GM19438 (cell line): Measurements from ENCODE around the gene ARFIP2.

Experiments used
- ATAC-seq: cut with Tn5 transposase; IDR thresholded peaks from one replicate; pipeline ENCODE4 v1.9.1; 2021; ENCODE audit warnings: low read depth; ENCODE audit not compliant: unreplicated experiment

ARFIP2 gene

GRCh38 chr11:6448574-6448973 is 32.6 kb downstream of the ARFIP2 start:
- no peak for ATAC-seq

- peak; percentile 90 for ATAC-seq
Measured at GRCh38 chr11:6443269-6444003, 37.7 kb downstream of the ARFIP2 start.

GRCh38 chr11:6442441-6442840 is 38.7 kb downstream of the ARFIP2 start:
- ATAC-seq, result no peak

GRCh38 chr11:6440906-6441358 is 40.2 kb downstream of the ARFIP2 start, which contains the start of gene HPX:
HPX (minus strand) TSS chr11:6440987; CDS start chr11:6440963, 24 bp downstream.
- ATAC-seq, result no peak

- no peak for ATAC-seq
Measured at GRCh38 chr11:6438979-6439571, 42.1 kb downstream of the ARFIP2 start.

GRCh38 chr11:6437993-6438392 is 43.1 kb downstream of the ARFIP2 start:
- ATAC-seq, result no peak

GRCh38 chr11:6437423-6437822 is 43.7 kb downstream of the ARFIP2 start:
- no peak for ATAC-seq

GRCh38 chr11:6433998-6434660 is 47.0 kb downstream of the ARFIP2 start:
- ATAC-seq, result no peak

- no peak for ATAC-seq
Measured at GRCh38 chr11:6431861-6432260, 49.3 kb downstream of the ARFIP2 start.

GRCh38 chr11:6427516-6427915 is 53.6 kb downstream of the ARFIP2 start:
- ATAC-seq, result no peak
